Prostate gland (tissue), 2 donors: ENCODE results near the gene SORT1. TPM values are rescaled to one million over a fixed set of nuclear protein-coding genes. Genes with fewer than 3 reads are reported as not detected.

Source experiments
- DNase-seq: peaks from one replicate; pipeline ENCODE4 v3.0.0-alpha.2; 2019; ENCODE audit warnings: low spot score
- H3K27ac ChIP-seq, 2 donors: fragments of 200-600 bp; sonication (generic); 2 replicates each; pipeline ENCODE4 v1.5.1; 2017 to 2019
- H3K27me3 ChIP-seq: fragments of 200-600 bp; sonication (generic); replicated peaks from 2 replicates; pipeline ENCODE4 v1.5.1; 2019; ENCODE audit not compliant: insufficient read depth
- H3K36me3 ChIP-seq, 2 donors: fragments of 200-600 bp; sonication (generic); 1 replicate in 1 of 2; 2 replicates in 1 of 2; pipeline versions ENCODE4 v1.5.1 to v1.8.1; 2017 to 2019
- H3K4me1 ChIP-seq: fragments of 200-600 bp; sonication (generic); replicated peaks from 2 replicates; pipeline ENCODE4 v1.5.1; 2019
- H3K4me3 ChIP-seq, 2 donors: fragments of 200-600 bp; sonication (generic); 2 replicates each; pipeline ENCODE4 v1.5.1; 2017 to 2019
- H3K9me3 ChIP-seq: fragments of 200-600 bp; sonication (generic); 2 replicates; pipeline ENCODE4 v1.5.1; 2017
- CTCF ChIP-seq, 4 experiments: fragments of 200-600 bp in 2 of 4; fragments of 450-650 bp in 2 of 4; sonication (generic) in 2 of 4; IDR thresholded peaks; 1 replicate in 3 of 4; 2 replicates in 1 of 4; pipeline ENCODE4 v1.5.1; 2016 to 2019; ENCODE audit warnings: antibody characterized with exemption in 4 of 4, mild to moderate bottlenecking in 2 of 4, moderate library complexity in 2 of 4
- POLR2A ChIP-seq: fragments of 450-650 bp; IDR thresholded peaks from one replicate; pipeline ENCODE4 v1.6.1; 2016; ENCODE audit warnings: antibody characterized with exemption, mild to moderate bottlenecking
- POLR2AphosphoS5 ChIP-seq: sonication (generic); formaldehyde crosslinking; IDR thresholded peaks from one replicate; pipeline ENCODE4 v1.6.1; 2017; ENCODE audit warnings: antibody characterized with exemption
- WGBS: methylation state at CpG from one replicate; pipeline ENCODE4 v1.1.5; 2018; 5-methylcytosine and 5-hydroxymethylcytosine counted together
- intact Hi-C: fragments of 100-400 bp; cut with DNase I; formaldehyde crosslinking; loops from one replicate; pipeline ENCODE4 v1.14.2; 2022
- total RNA-seq, 2 donors: library from RNA; depleted of rRNA; stranded (reverse); fragments of >200 nt; gene quantifications; one replicate each; pipeline ENCODE4 v1.1.0, GENCODE V29; 2016

The SORT1 gene
- total RNA-seq, 2 donors from 2014 or later: 34.0 to 164 TPM

- TF ChIP-seq POLR2A (no peak), CTCF (IDR thresholded peaks at IDR 0.05) (no peak), POLR2AphosphoS5 (no peak)
- Histone ChIP-seq H3K4me1 (no peaks in the 10 kb centered on the region), H3K36me3 (no peaks in the 10 kb centered on the region), H3K27me3 (no peaks in the 10 kb centered on the region), H3K27ac (no peak overlapping the region), H3K4me3 (no peak overlapping the region), H3K9me3 (no peaks in the 10 kb centered on the region)
- DNase-seq: no peak
- WGBS: 75% methylated on average over 16 of the region's 16 CpGs
- intact Hi-C loops: no loop called here
Observed at GRCh38 chr1:109296782-109297181, 100.9 kb downstream of the SORT1 start.

DNA sequence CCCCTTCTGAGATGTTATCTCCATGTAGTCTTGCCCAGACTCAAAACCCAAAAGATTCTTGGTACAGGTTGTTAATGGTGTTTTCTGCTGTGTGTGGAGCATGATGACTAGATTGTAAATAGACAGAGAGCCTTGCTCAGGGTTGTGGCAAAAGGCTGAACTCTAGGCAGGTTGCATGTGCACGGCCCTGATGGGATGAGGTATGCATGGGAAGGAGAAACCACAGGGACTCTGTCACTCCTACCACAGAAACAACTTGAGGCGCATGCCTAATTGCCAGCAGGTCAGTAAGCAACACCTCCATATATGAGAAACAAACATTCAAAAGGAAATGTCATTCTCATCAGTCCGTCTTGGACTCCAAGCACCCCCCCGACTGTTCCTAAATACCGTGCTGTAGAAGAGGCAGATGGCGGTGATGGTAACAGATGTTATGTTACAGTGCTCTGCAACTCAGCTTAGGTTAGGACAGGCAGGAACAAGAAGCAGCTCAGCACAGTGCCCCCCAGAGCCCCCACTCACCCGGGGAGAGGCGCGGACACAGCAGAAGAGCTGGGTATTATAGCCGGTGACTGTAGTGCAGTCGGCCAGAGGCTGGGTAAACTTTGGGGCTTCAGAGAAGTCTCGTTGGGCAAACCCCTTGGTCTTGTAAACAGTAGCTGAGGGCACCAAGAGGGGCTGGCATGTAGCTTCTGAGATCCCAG, 101.9 kb downstream of the SORT1 start:
- Histone ChIP-seq H3K4me3 (no peak overlapping the region), H3K4me1 (no peaks in the 10 kb centered on the region), H3K36me3 (no peaks in the 10 kb centered on the region), H3K27me3 (no peaks in the 10 kb centered on the region), H3K27ac (no peak overlapping the region), H3K9me3 (no peaks in the 10 kb centered on the region)
- TF ChIP-seq POLR2A: no peak
- TF ChIP-seq POLR2AphosphoS5: no peak
- TF ChIP-seq CTCF (IDR thresholded peaks at IDR 0.05): no peak
- intact Hi-C loops: no loop called here
- DNase-seq: no peak
- WGBS: 81% methylated on average over 12 of the region's 12 CpGs

- no peaks in the 10 kb centered on the region for H3K4me1 ChIP-seq
- intact Hi-C loops: no loop called here
- no peak for DNase-seq
Observed at GRCh38 chr1:109294481-109294880, 103.2 kb downstream of the SORT1 start.

GRCh38 chr1:109293026-109293425, 104.7 kb downstream of the SORT1 start:
- Histone ChIP-seq H3K27ac (no peak overlapping the region), H3K4me1 (no peaks in the 10 kb centered on the region), H3K27me3 (no peaks in the 10 kb centered on the region), H3K36me3 (no peaks in the 10 kb centered on the region), H3K4me3 (no peak overlapping the region), H3K9me3 (no peaks in the 10 kb centered on the region)
- TF ChIP-seq CTCF (IDR thresholded peaks at IDR 0.05): no peak
- no peak for TF ChIP-seq POLR2AphosphoS5
- no peak for TF ChIP-seq POLR2A
- WGBS: 67% methylated on average over 2 of the region's 2 CpGs
- no peak for DNase-seq
- intact Hi-C loops: no loop called here

More at GRCh38 chr1:109294481-109294880, 103.2 kb downstream of the SORT1 start:
- Histone ChIP-seq H3K4me3 (no peak overlapping the region), H3K27me3 (no peaks in the 10 kb centered on the region), H3K27ac (no peak overlapping the region), H3K9me3 (no peaks in the 10 kb centered on the region), H3K36me3 (no peaks in the 10 kb centered on the region)
- 69% methylated on average over 4 of the region's 4 CpGs for WGBS
- TF ChIP-seq POLR2A: no peak
- TF ChIP-seq CTCF (IDR thresholded peaks at IDR 0.05): no peak
- no peak for TF ChIP-seq POLR2AphosphoS5

GRCh38 chr1:109292364-109292763, 105.4 kb downstream of the SORT1 start:
- Histone ChIP-seq H3K27me3 (no peaks in the 10 kb centered on the region), H3K4me3 (no peak overlapping the region), H3K9me3 (no peaks in the 10 kb centered on the region), H3K27ac (no peak overlapping the region), H3K4me1 (no peaks in the 10 kb centered on the region), H3K36me3 (no peaks in the 10 kb centered on the region)
- DNase-seq: no peak
- intact Hi-C loops: no loop called here
- 58% methylated on average over 9 of the region's 9 CpGs for WGBS
- TF ChIP-seq POLR2A (no peak), CTCF (IDR thresholded peaks at IDR 0.05) (no peak), POLR2AphosphoS5 (no peak)
